ENCODE data around the gene MRPL41.
"Not testable (repeated sequence)": the region's sequence is repeated elsewhere in the genome, so short reads cannot be mapped to it uniquely, and the experiment has no call there.

The MRPL41 gene

DNA sequence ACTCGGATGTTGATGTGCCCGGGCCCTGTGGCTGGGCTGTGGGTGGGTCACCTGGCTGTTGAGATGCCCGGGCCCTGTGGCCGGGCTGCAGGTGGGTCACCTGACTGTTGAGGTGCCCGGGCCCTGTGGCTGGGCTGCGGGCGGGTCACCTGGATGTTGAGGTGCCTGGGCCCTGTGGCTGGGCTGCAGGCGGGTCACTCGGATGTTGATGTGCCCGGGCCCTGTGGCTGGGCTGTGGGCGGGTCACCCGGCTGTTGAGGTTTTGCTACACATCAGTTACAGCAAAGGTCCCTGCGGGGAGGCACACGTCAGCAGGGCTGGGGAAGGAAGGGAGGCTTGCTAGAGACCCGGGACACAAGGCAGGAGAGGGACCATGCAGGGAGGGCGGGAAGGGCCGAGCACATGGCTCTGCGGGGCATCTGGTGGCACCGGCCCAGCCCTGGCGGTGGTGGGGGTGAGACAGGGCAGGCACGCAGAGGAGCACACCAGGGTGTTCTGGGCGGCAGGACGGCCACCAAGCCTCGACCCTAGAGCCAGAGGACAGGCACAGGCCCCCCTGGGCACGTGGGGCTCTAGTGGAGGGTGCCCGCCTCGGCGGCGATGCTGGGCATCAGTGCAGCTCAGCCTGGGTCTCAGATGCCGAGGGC is 36.9 kb upstream of the MRPL41 start:
- no peak overlapping the region for H2BK120ac ChIP-seq (ENCODE audit: low read depth, low read length)
- H2AFZ ChIP-seq (ENCODE audit: low read depth, low read length), result no peak overlapping the region
- no peak overlapping the region for H4K91ac ChIP-seq (ENCODE audit: low read length)
- 96% methylated on average over 27 of the region's 30 CpGs for whole genome bisulfite sequencing
- no peak overlapping the region for H2AK5ac ChIP-seq (ENCODE audit: low read length, severe bottlenecking)
- H2BK5ac ChIP-seq (ENCODE audit: low read depth, low read length, poor library complexity, severe bottlenecking), result no peak overlapping the region
- no peaks in the 10 kb centered on the region for H3K79me1 ChIP-seq (replicated peaks; ENCODE audit: low read length, poor library complexity, severe bottlenecking)
- H2BK12ac ChIP-seq (ENCODE audit: low read length in 2 of 2), result no peak overlapping the region
- no peak overlapping the region for H3K27ac ChIP-seq (ENCODE audit: low read length, poor library complexity, severe bottlenecking)
- H3K4me2 ChIP-seq (ENCODE audit: low read length, poor library complexity, severe bottlenecking), result no peak overlapping the region
- H2BK15ac ChIP-seq (ENCODE audit: low read depth, poor library complexity, severe bottlenecking), result no peak overlapping the region
- H3K4me1 ChIP-seq (ENCODE audit: control insufficient read depth, insufficient read depth, low read depth, low read length), result peaks cover 8% of the 10 kb centered on the region
- H3K4ac ChIP-seq (ENCODE audit: low read depth in 1 of 2, low read length in 2 of 2), result no peak overlapping the region
- no peak for DNase-seq
- no peaks in the 10 kb centered on the region for H3K36me3 ChIP-seq (ENCODE audit: control insufficient read depth in 1 of 2, insufficient read depth in 2 of 2, low read depth in 1 of 2, low read length in 2 of 2)
- no peak overlapping the region for H3K14ac ChIP-seq (ENCODE audit: low read length in 2 of 2)
- H3K18ac ChIP-seq (ENCODE audit: low read depth in 1 of 2, low read length in 2 of 2), result no peak overlapping the region
- no peaks in the 10 kb centered on the region for H3K27me3 ChIP-seq (ENCODE audit: control insufficient read depth in 1 of 2, insufficient read depth in 1 of 2, low read length in 2 of 2)
- H3K9me3 ChIP-seq (ENCODE audit: control insufficient read depth, low read length), result no peaks in the 10 kb centered on the region
- H4K8ac ChIP-seq (ENCODE audit: low read length), result no peak overlapping the region
- H3K23ac ChIP-seq (ENCODE audit: low read length in 2 of 2), result no peak overlapping the region
- no peak overlapping the region for H3K4me3 ChIP-seq (ENCODE audit: insufficient read depth in 1 of 2, low read depth in 1 of 2, low read length in 2 of 2)
- H3K9ac ChIP-seq (ENCODE audit: low read length), result no peak overlapping the region

DNA sequence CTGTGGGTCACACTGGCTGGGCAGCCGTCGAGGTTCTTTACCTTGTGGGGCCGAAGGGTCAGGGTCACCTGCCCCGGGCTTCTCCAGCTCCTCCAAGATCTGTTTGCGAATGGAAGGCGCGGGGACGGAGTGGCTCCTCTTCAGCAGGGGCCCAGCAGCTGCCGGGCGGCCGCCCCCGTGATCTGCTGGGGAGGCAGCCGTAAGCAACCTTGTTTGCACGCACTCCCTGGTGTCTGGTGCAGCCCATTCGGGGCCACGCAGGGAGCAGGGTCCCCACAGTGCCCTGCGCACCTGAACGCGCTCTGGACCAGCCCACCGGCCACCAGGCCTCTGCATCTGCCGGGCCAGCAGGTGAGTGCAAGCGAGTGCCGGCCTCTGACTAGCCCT is 36.3 kb upstream of the MRPL41 start:
- Histone ChIP-seq H3K14ac (ENCODE audit: low read length in 2 of 2) (no peak overlapping the region), H2BK120ac (ENCODE audit: low read depth, low read length) (no peak overlapping the region)

GRCh38 chr9:137516144-137516917 is 35.3 kb upstream of the MRPL41 start:
- H3K18ac ChIP-seq (ENCODE audit: low read depth in 1 of 2, low read length in 2 of 2), result no peak overlapping the region
- H3K4me1 ChIP-seq (ENCODE audit: control insufficient read depth, insufficient read depth, low read depth, low read length), result peaks cover 8% of the 10 kb centered on the region
- no peak overlapping the region for H4K8ac ChIP-seq (ENCODE audit: low read length)
- no peak overlapping the region for H3K23ac ChIP-seq (ENCODE audit: low read length in 2 of 2)
- H2BK15ac ChIP-seq (ENCODE audit: low read depth, poor library complexity, severe bottlenecking), result no peak overlapping the region
- no peak overlapping the region for H3K9ac ChIP-seq (ENCODE audit: low read length)
- no peak overlapping the region for H2AFZ ChIP-seq (ENCODE audit: low read depth, low read length)
- H3K79me1 ChIP-seq (replicated peaks; ENCODE audit: low read length, poor library complexity, severe bottlenecking), result no peaks in the 10 kb centered on the region
- no peak overlapping the region for H3K14ac ChIP-seq (ENCODE audit: low read length in 2 of 2)
- no peak overlapping the region for H3K4ac ChIP-seq (ENCODE audit: low read depth in 1 of 2, low read length in 2 of 2)
- DNase-seq, result no peak
- no peaks in the 10 kb centered on the region for H3K27me3 ChIP-seq (ENCODE audit: control insufficient read depth in 1 of 2, insufficient read depth in 1 of 2, low read length in 2 of 2)
- 93% methylated on average over 10 of the region's 10 CpGs for WGBS
- no peak overlapping the region for H3K4me3 ChIP-seq (ENCODE audit: insufficient read depth in 1 of 2, low read depth in 1 of 2, low read length in 2 of 2)
- no peak overlapping the region for H3K27ac ChIP-seq (ENCODE audit: low read length, poor library complexity, severe bottlenecking)
- no peak overlapping the region for H2BK12ac ChIP-seq (ENCODE audit: low read length in 2 of 2)
- no peak overlapping the region for H4K91ac ChIP-seq (ENCODE audit: low read length)
- no peak overlapping the region for H2AK5ac ChIP-seq (ENCODE audit: low read length, severe bottlenecking)
- no peaks in the 10 kb centered on the region for H3K9me3 ChIP-seq (ENCODE audit: control insufficient read depth, low read length)
- H3K4me2 ChIP-seq (ENCODE audit: low read length, poor library complexity, severe bottlenecking), result no peak overlapping the region
- H2BK5ac ChIP-seq (ENCODE audit: low read depth, low read length, poor library complexity, severe bottlenecking), result no peak overlapping the region
- H3K36me3 ChIP-seq (ENCODE audit: control insufficient read depth in 1 of 2, insufficient read depth in 2 of 2, low read depth in 1 of 2, low read length in 2 of 2), result peaks cover 0 to 4% of the 10 kb centered on the region in 2 experiments
- H2BK120ac ChIP-seq (ENCODE audit: low read depth, low read length), result no peak overlapping the region

More for the DNA sequence above, 36.3 kb upstream of the MRPL41 start:
- Histone ChIP-seq H3K4ac (ENCODE audit: low read depth in 1 of 2, low read length in 2 of 2) (no peak overlapping the region), H2BK15ac (ENCODE audit: low read depth, poor library complexity, severe bottlenecking) (no peak overlapping the region), H2AFZ (ENCODE audit: low read depth, low read length) (no peak overlapping the region), H4K8ac (ENCODE audit: low read length) (no peak overlapping the region), H3K27me3 (ENCODE audit: control insufficient read depth in 1 of 2, insufficient read depth in 1 of 2, low read length in 2 of 2) (no peaks in the 10 kb centered on the region), H2BK5ac (ENCODE audit: low read depth, low read length, poor library complexity, severe bottlenecking) (no peak overlapping the region), H3K23ac (ENCODE audit: low read length in 2 of 2) (no peak overlapping the region), H3K4me1 (ENCODE audit: control insufficient read depth, insufficient read depth, low read depth, low read length) (peaks cover 8% of the 10 kb centered on the region), H2AK5ac (ENCODE audit: low read length, severe bottlenecking) (no peak overlapping the region), H2BK12ac (ENCODE audit: low read length in 2 of 2) (no peak overlapping the region), H3K79me1 (replicated peaks; ENCODE audit: low read length, poor library complexity, severe bottlenecking) (no peaks in the 10 kb centered on the region), H3K4me3 (ENCODE audit: insufficient read depth in 1 of 2, low read depth in 1 of 2, low read length in 2 of 2) (no peak overlapping the region), H3K9me3 (ENCODE audit: control insufficient read depth, low read length) (no peaks in the 10 kb centered on the region), H3K9ac (ENCODE audit: low read length) (no peak overlapping the region), H3K18ac (ENCODE audit: low read depth in 1 of 2, low read length in 2 of 2) (no peak overlapping the region), H3K36me3 (ENCODE audit: control insufficient read depth in 1 of 2, insufficient read depth in 2 of 2, low read depth in 1 of 2, low read length in 2 of 2) (no peaks in the 10 kb centered on the region), H3K27ac (ENCODE audit: low read length, poor library complexity, severe bottlenecking) (no peak overlapping the region), H3K4me2 (ENCODE audit: low read length, poor library complexity, severe bottlenecking) (no peak overlapping the region), H4K91ac (ENCODE audit: low read length) (no peak overlapping the region)
- 90% methylated on average over 17 of the region's 23 CpGs for WGBS
- no peak for DNase-seq

DNA sequence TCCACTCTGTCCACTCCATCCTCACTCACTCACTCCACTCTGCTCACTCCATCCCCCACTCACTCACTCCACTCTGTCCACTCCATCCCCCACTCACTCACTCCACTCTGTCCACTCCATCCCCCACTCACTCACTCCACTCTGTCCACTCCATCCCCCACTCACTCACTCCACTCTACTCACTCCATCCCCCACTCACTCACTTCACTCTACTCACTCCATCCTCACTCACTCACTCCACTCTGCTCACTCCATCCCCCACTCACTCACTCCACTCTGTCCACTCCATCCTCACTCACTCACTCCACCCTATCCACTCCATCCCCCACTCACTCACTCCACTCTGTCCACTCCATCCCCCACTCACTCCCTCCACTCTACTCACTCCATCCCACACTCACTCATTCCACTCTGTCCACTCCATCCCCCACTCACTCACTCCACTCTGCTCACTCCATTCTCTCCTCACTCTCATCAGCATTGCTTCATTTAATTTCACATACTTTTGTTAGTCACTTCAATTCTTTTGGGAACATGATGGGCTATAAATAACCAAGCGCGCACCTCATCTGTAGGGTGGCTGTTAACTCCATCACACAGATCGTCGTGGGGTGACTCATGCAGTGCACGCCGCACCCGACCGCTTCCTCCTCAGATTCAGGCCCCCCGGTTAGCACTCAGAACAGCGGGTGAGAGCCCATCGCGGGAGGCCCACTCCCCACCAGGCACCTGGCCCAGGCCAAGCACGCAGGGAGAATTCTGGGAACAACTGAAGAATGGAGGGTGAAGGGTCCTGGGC is 32.8 kb upstream of the MRPL41 start:
- not testable (repeated sequence) for H4K8ac ChIP-seq (ENCODE audit: low read length)

More for the DNA sequence above, 32.8 kb upstream of the MRPL41 start:
- H3K14ac ChIP-seq (ENCODE audit: low read length in 2 of 2); H3K4me1 ChIP-seq (ENCODE audit: control insufficient read depth, insufficient read depth, low read depth, low read length); H2AK5ac ChIP-seq (ENCODE audit: low read length, severe bottlenecking); H3K23ac ChIP-seq (ENCODE audit: low read length in 2 of 2); H3K4me3 ChIP-seq (ENCODE audit: insufficient read depth in 1 of 2, low read depth in 1 of 2, low read length in 2 of 2); H3K9ac ChIP-seq (ENCODE audit: low read length); H2BK15ac ChIP-seq (ENCODE audit: low read depth, poor library complexity, severe bottlenecking); H3K79me1 ChIP-seq (replicated peaks; ENCODE audit: low read length, poor library complexity, severe bottlenecking); H3K27ac ChIP-seq (ENCODE audit: low read length, poor library complexity, severe bottlenecking); H3K4me2 ChIP-seq (ENCODE audit: low read length, poor library complexity, severe bottlenecking); H3K4ac ChIP-seq (ENCODE audit: low read depth in 1 of 2, low read length in 2 of 2); H4K91ac ChIP-seq (ENCODE audit: low read length); DNase-seq; H2AFZ ChIP-seq (ENCODE audit: low read depth, low read length); H3K9me3 ChIP-seq (ENCODE audit: control insufficient read depth, low read length); H2BK5ac ChIP-seq (ENCODE audit: low read depth, low read length, poor library complexity, severe bottlenecking); H2BK12ac ChIP-seq (ENCODE audit: low read length in 2 of 2); H3K27me3 ChIP-seq (ENCODE audit: control insufficient read depth in 1 of 2, insufficient read depth in 1 of 2, low read length in 2 of 2); H2BK120ac ChIP-seq (ENCODE audit: low read depth, low read length): not testable (repeated sequence)
- Histone ChIP-seq H3K36me3 (ENCODE audit: control insufficient read depth in 1 of 2, insufficient read depth in 2 of 2, low read depth in 1 of 2, low read length in 2 of 2) (peaks cover 0 to 10% of the 10 kb centered on the region in 2 experiments), H3K18ac (ENCODE audit: low read depth in 1 of 2, low read length in 2 of 2) (peak overlapping the region in 1 of 2 experiments; percentile 14)
- 85% methylated on average over 13 of the region's 13 CpGs for WGBS
